GM21717 (cell line): Measurements from ENCODE around the gene SRD5A3.

Experiments
- ATAC-seq: cut with Tn5 transposase; IDR thresholded peaks from one replicate; pipeline ENCODE4 v1.9.1; 2021; ENCODE audit warnings: mild to moderate bottlenecking, moderate library complexity; ENCODE audit not compliant: unreplicated experiment

Gene SRD5A3

GRCh38 chr4:55405073-55405472 is 59.0 kb downstream of the SRD5A3 start:
- ATAC-seq, result no peak

- no peak for ATAC-seq
Observed at GRCh38 chr4:55406545-55406944, 60.5 kb downstream of the SRD5A3 start.

- ATAC-seq, result no peak
Observed at GRCh38 chr4:55407119-55407518, 61.1 kb downstream of the SRD5A3 start.

GRCh38 chr4:55407764-55408163 is 61.7 kb downstream of the SRD5A3 start:
- no peak for ATAC-seq

- ATAC-seq, result no peak
Observed at GRCh38 chr4:55409468-55410171, 63.6 kb downstream of the SRD5A3 start.

GRCh38 chr4:55410431-55410830 is 64.4 kb downstream of the SRD5A3 start:
- no peak for ATAC-seq

GRCh38 chr4:55411621-55412020 is 65.6 kb downstream of the SRD5A3 start:
- no peak for ATAC-seq

- ATAC-seq, result no peak
Observed at GRCh38 chr4:55416176-55416575, 70.1 kb downstream of the SRD5A3 start.
